ENCODE data around the gene C22orf31. TPM values are rescaled to one million over a fixed set of nuclear protein-coding genes. Genes with fewer than 3 reads are reported as not detected.

Gene C22orf31
- total RNA-seq, 1 experiment from 2014 or later: not detected

DNA sequence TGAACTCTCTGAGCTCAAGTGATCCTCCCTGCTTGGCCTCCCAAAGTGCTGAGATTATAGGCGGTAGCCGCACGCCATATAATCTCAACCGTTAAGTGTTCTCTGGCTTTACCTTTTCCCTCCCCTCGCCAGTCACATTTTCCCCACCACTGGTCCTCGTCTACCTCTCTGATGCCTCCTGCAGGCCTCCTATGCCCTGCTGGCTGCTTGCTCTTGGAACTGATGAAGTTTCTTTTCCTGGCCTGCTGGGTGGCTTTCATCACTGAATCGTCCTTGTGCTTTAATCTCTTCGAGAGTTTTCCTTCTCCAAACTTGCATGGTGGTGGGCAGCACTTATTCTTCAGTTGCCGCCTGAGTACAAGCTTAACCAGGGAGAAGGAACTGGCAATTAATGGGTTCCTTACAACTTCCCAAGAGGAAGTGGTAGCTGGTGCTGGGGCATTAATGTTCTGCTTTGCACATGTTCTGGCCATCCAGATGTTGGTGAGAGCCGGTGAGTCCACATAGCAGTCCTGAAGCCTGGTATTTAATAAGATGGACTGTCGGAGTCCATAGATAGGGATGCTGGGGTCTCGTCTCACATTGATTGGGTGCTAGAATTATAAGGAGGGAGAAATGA lies 1.3 kb downstream of the C22orf31 start:
- ChIA-PET POLR2A (interaction anchor here (0.7 kb wide), 1 partner anchor 55 kb away, joined by 9 read pairs; no protein-coding TSS in a partner anchor), CTCF (no interaction called here)
- Histone ChIP-seq H3K27ac (ENCODE audit: low read length) (no peak overlapping the region), H3K9me3 (ENCODE audit: control insufficient read depth, insufficient read depth, low read depth, low read length) (no peaks in the 10 kb centered on the region), H3K4me3 (ENCODE audit: low read depth in 2 of 2, low read length in 2 of 2) (no peak overlapping the region), H3K27me3 (ENCODE audit: control insufficient read depth, insufficient read depth, low read length) (no peaks in the 10 kb centered on the region), H3K4me1 (ENCODE audit: control insufficient read depth, insufficient read depth, low read length) (no peaks in the 10 kb centered on the region), H3K36me3 (ENCODE audit: control insufficient read depth, insufficient read depth, low read length) (no peaks in the 10 kb centered on the region)
- BruUV-seq (replicated peaks): no TSS peak
- in situ Hi-C loops (cut with HindIII; ENCODE audit: low pct_unique_long_range_greater_than_20kb, low sequenced_read_pairs): no loop called here
- TF ChIP-seq SIN3A (IDR thresholded peaks at IDR 0.05; ENCODE audit: borderline replicate concordance, insufficient read depth, low read depth, low read length) (no peak), TCF7L2 (IDR thresholded peaks at IDR 0.05; ENCODE audit: low read depth, low read length) (no peak), POLR2AphosphoS5 (IDR thresholded peaks at IDR 0.05; ENCODE audit: low read depth, low read length) (no peak)
- TF ChIP-seq, protein P1, sequence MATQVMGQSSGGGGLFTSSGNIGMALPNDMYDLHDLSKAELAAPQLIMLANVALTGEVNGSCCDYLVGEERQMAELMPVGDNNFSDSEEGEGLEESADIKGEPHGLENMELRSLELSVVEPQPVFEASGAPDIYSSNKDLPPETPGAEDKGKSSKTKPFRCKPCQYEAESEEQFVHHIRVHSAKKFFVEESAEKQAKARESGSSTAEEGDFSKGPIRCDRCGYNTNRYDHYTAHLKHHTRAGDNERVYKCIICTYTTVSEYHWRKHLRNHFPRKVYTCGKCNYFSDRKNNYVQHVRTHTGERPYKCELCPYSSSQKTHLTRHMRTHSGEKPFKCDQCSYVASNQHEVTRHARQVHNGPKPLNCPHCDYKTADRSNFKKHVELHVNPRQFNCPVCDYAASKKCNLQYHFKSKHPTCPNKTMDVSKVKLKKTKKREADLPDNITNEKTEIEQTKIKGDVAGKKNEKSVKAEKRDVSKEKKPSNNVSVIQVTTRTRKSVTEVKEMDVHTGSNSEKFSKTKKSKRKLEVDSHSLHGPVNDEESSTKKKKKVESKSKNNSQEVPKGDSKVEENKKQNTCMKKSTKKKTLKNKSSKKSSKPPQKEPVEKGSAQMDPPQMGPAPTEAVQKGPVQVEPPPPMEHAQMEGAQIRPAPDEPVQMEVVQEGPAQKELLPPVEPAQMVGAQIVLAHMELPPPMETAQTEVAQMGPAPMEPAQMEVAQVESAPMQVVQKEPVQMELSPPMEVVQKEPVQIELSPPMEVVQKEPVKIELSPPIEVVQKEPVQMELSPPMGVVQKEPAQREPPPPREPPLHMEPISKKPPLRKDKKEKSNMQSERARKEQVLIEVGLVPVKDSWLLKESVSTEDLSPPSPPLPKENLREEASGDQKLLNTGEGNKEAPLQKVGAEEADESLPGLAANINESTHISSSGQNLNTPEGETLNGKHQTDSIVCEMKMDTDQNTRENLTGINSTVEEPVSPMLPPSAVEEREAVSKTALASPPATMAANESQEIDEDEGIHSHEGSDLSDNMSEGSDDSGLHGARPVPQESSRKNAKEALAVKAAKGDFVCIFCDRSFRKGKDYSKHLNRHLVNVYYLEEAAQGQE (IDR thresholded peaks at IDR 0.05; ENCODE audit: insufficient read depth in 1 of 2, low read depth in 2 of 2, low read length in 1 of 2): no peak
- TF ChIP-seq, protein P2, sequence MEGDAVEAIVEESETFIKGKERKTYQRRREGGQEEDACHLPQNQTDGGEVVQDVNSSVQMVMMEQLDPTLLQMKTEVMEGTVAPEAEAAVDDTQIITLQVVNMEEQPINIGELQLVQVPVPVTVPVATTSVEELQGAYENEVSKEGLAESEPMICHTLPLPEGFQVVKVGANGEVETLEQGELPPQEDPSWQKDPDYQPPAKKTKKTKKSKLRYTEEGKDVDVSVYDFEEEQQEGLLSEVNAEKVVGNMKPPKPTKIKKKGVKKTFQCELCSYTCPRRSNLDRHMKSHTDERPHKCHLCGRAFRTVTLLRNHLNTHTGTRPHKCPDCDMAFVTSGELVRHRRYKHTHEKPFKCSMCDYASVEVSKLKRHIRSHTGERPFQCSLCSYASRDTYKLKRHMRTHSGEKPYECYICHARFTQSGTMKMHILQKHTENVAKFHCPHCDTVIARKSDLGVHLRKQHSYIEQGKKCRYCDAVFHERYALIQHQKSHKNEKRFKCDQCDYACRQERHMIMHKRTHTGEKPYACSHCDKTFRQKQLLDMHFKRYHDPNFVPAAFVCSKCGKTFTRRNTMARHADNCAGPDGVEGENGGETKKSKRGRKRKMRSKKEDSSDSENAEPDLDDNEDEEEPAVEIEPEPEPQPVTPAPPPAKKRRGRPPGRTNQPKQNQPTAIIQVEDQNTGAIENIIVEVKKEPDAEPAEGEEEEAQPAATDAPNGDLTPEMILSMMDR (IDR thresholded peaks at IDR 0.05): no peak
- ATAC-seq: no peak
- intact Hi-C loops (cut with micrococcal nuclease; ENCODE audit: unreplicated experiment): no loop called here
- DNase-seq (ENCODE audit: low read depth, low spot score): no peak

DNA sequence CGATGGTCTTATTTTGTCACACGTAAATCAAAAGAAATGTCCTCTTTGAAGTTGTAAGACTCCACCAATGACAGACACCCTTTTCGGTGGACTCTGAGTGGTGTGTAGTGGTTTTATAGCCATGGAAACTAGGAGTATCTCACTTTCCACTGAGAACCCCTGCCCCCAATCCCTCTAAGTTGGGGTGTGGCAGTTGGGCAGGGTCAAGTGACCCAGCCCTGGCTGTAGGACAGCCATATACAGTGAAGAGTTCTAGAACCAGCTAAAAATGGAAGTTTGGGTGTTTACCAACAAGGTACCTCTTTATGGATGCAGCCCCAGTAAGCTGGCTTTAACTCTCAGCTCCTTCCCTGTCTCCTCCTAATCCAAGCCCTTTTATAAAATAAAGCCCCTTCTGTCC lies 5.2 kb downstream of the C22orf31 start:
- Histone ChIP-seq H3K27ac (ENCODE audit: low read length) (no peak overlapping the region), H3K4me1 (ENCODE audit: control insufficient read depth, insufficient read depth, low read length) (no peaks in the 10 kb centered on the region), H3K4me3 (ENCODE audit: low read depth in 2 of 2, low read length in 2 of 2) (no peak overlapping the region), H3K36me3 (ENCODE audit: control insufficient read depth, insufficient read depth, low read length) (no peaks in the 10 kb centered on the region), H3K27me3 (ENCODE audit: control insufficient read depth, insufficient read depth, low read length) (no peaks in the 10 kb centered on the region), H3K9me3 (ENCODE audit: control insufficient read depth, insufficient read depth, low read depth, low read length) (no peaks in the 10 kb centered on the region)
- TF ChIP-seq TCF7L2 (IDR thresholded peaks at IDR 0.05; ENCODE audit: low read depth, low read length): no peak
- TF ChIP-seq, protein P1 (IDR thresholded peaks at IDR 0.05; ENCODE audit: insufficient read depth in 1 of 2, low read depth in 2 of 2, low read length in 1 of 2): no peak
- no peak for TF ChIP-seq POLR2AphosphoS5 (IDR thresholded peaks at IDR 0.05; ENCODE audit: low read depth, low read length)
- TF ChIP-seq, protein P2 (IDR thresholded peaks at IDR 0.05): no peak
- TF ChIP-seq SIN3A (IDR thresholded peaks at IDR 0.05; ENCODE audit: borderline replicate concordance, insufficient read depth, low read depth, low read length): no peak
- BruUV-seq (replicated peaks): no TSS peak
- CTCF ChIA-PET: no interaction called here
- in situ Hi-C loops (cut with HindIII; ENCODE audit: low pct_unique_long_range_greater_than_20kb, low sequenced_read_pairs) (no loop called here), intact Hi-C loops (cut with micrococcal nuclease; ENCODE audit: unreplicated experiment) (no loop called here)
- no peak for ATAC-seq
- no peak for DNase-seq (ENCODE audit: low read depth, low spot score)
- POLR2A ChIA-PET: no interaction called here

Measured in Panc1 (cell line).